ENCODE results near the gene POMGNT1. TPM values are rescaled to one million over a fixed set of nuclear protein-coding genes. Genes with fewer than 3 reads are reported as not detected.
A peak's percentile ranks its signal among the peaks of the same experiment; 100 is the strongest.

The POMGNT1 gene
- total RNA-seq, 1 experiment from 2014 or later: 89.7 TPM

GRCh38 chr1:46191033-46191701 is 7.1 kb downstream of the POMGNT1 start:
- DNase-seq: no peak
- H3K27me3 ChIP-seq: no peaks in the 10 kb centered on the region
- H3K4me3 ChIP-seq: no peak overlapping the region
- H3K9me3 ChIP-seq: no peaks in the 10 kb centered on the region
- H3K36me3 ChIP-seq: peaks cover 41% of the 10 kb centered on the region

DNA sequence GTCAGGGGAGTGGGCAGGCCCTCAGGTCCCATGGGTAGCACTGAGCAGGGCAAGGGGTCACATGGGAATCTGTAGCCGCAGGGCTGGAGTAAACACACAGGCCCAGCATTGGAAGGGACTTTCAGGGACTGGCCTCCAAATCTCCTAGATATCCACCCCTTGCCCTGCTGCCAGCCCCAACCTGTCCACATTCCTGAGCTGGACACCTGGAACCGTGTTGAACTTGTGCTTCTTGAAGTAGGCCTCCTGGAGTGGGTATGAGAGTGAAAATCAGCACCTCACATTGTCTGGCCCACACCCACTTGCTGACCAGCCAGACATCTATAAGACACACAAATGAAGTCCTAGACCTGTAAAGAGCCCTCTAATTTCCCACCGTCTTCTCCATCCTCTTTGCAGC is 7.7 kb downstream of the POMGNT1 start:
- Histone ChIP-seq H3K36me3 (peaks cover 37% of the 10 kb centered on the region), H3K9me3 (no peaks in the 10 kb centered on the region), H3K27me3 (no peaks in the 10 kb centered on the region), H3K4me3 (no peak overlapping the region)
- DNase-seq: no peak

GRCh38 chr1:46188295-46189030 is 9.8 kb downstream of the POMGNT1 start:
- DNase-seq: no peak
- no peak overlapping the region for H3K4me3 ChIP-seq
- no peaks in the 10 kb centered on the region for H3K9me3 ChIP-seq
- H3K27me3 ChIP-seq: no peaks in the 10 kb centered on the region
- H3K36me3 ChIP-seq: peaks cover 24% of the 10 kb centered on the region

DNA sequence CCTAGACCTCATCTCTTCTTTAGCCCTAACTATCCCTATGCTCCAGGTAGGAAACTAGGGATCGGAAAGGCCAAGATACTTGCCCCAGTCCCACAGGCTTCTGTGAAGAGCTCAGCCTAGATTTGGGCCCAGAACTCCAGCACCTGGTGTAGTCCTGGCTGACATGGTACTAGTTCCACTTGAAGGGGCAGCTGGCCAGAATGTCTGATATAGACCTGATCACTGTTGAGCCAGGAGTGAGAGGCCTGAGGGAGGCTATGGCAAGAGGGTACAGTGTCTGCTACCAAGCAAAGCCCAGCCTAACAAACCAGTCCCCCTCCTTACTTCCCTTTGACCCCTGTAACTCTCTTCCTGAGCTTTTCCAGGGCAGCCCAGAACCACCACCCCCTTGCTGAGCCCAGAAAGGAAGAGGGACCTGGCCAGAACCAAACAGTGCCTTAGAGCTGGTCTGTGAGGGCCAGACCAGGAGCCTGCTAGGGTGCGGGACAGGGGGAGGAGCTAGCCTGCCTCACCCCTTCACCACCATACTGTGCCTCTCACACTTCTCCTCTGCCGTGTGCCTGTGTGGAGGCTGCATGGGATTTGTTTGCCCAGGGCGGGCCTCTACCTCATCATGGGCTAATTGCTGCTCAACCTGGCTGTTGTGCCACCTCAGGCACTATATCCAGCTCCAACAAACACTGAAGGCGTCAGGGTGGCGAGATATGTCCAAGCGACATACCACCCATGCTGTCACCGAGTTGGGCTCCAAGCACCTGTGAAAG is 10.9 kb downstream of the POMGNT1 start:
- H3K36me3 ChIP-seq: peaks cover 22% of the 10 kb centered on the region
- H3K9me3 ChIP-seq: no peaks in the 10 kb centered on the region
- no peak overlapping the region for H3K4me3 ChIP-seq
- H3K27me3 ChIP-seq: no peaks in the 10 kb centered on the region
- DNase-seq: no peak

DNA sequence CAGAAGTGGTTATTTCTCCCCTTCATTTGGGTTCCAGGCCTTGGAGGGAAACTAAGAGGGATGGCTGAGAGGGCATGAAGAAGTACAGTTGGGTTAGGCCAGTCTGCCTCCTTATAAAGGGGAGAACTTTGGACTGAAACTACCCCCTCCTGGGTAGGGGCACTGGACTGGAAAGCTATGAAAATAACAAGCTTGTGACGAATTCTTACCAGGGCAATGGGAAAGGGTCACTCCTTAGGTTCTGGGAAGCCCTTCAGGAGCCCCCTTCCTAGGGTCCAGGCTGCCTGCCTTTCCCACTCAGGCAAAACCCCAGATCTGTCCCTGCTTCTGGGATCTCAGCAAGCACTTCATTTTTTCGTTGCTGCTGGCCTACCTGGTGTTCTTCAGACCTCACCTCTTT is 12.2 kb downstream of the POMGNT1 start:
- no peaks in the 10 kb centered on the region for H3K27me3 ChIP-seq
- DNase-seq: no peak
- no peak overlapping the region for H3K4me3 ChIP-seq
- H3K9me3 ChIP-seq: no peaks in the 10 kb centered on the region
- peaks cover 19% of the 10 kb centered on the region for H3K36me3 ChIP-seq

DNA sequence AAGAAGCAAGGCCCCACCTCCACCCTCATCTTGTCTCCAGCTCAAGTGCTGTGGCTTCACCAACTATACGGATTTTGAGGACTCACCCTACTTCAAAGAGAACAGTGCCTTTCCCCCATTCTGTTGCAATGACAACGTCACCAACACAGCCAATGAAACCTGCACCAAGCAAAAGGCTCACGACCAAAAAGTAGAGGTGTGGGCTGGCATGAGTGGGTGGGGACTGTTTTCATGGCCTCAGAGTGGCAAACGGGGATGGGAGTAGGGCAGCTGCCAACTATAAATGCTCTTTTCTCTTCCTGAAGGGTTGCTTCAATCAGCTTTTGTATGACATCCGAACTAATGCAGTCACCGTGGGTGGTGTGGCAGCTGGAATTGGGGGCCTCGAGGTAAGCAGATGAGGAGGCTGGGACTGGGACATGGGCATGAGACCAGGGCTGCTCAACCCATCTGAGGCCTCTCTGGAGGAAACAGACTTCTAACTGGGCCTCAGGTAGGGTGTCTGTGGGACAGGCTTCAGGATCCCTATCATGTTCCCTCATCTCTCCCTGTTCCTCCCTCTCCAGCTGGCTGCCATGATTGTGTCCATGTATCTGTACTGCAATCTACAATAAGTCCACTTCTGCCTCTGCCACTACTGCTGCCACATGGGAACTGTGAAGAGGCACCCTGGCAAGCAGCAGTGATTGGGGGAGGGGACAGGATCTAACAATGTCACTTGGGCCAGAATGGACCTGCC is 13.1 kb downstream of the POMGNT1 start:
- Histone ChIP-seq H3K36me3 (peaks cover 10% of the 10 kb centered on the region), H3K9me3 (no peaks in the 10 kb centered on the region), H3K4me3 (no peak overlapping the region), H3K27me3 (no peaks in the 10 kb centered on the region)
- no peak for DNase-seq

DNA sequence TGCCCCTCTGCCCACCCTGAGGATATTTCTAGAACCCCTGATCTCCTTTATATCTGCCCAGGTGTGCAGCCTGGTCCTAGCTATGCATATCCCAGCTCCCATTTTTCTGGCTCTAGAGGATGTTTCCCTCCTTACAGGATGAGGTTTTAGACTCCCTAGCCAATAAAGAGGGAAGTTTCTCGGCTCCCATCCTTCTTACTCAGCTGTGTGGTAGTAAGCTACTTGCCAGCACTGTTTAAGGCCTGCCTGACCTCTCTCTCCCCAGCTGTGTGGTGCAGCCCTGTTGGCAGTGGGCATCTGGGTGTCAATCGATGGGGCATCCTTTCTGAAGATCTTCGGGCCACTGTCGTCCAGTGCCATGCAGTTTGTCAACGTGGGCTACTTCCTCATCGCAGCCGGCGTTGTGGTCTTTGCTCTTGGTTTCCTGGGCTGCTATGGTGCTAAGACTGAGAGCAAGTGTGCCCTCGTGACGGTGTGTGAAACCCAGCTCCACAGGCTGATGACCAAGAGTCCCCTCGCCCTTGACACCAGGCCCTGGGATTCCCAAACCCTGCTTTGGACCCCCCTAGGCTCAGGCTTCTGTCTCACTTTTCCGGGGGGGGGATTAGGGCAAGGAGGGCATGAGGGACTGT is 14.2 kb downstream of the POMGNT1 start:
- Histone ChIP-seq H3K36me3 (peaks cover 10% of the 10 kb centered on the region; the same call in 1 of the 2 replicates), H3K9me3 (no peaks in the 10 kb centered on the region), H3K27me3 (no peaks in the 10 kb centered on the region), H3K4me3 (no peak overlapping the region)
- DNase-seq: peak; percentile 52

GRCh38 chr1:46183079-46183847 is 15.0 kb downstream of the POMGNT1 start:
- Histone ChIP-seq H3K36me3 (peaks cover 4% of the 10 kb centered on the region; the same call in 1 of the 2 replicates), H3K27me3 (no peaks in the 10 kb centered on the region), H3K4me3 (no peak overlapping the region), H3K9me3 (no peaks in the 10 kb centered on the region)
- DNase-seq: peak; percentile 99

DNA sequence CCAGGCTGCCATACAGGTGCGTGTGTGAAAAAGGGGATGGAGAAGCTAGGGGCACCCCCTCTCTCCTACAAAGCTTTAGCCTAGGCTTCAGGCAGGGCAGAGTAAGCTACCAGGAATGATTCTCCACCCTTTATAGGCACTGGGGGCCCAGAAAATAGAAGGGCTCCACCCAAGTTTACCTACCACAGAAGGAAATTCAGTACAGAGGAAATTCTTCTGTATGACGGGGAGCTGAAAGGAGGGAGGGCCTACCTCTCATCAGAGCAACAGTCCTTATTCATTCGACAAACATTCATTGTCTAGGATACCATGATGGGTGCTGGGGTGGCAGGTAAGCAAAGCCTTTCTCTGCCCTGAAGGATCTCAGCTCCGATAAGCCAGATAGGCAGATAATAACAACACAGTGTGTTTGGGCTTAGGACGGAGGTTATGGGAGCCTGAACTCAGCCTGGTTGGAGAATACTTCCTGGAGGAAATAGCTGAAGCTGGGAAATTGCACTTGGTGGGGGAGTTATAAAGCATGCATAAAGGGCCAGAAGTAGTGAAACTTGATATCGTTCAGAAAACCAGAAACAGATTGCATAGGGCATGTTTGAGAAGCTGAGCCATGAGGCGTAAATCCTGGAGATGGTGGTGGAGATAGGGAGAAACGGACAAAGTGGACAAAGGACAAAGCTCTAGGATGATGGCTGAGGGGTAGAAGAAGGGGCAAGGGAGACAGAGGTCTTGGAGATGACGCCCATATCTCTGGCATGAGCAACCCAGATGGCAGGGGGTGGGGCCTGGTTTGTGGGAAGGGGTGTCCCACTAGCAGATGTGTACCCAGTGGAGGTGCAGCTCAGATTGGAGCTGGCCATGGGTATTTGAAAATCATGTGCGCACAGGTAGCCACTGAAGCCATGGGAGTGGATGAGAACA is 16.6 kb downstream of the POMGNT1 start:
- Histone ChIP-seq H3K36me3 (no peaks in the 10 kb centered on the region), H3K4me3 (no peak overlapping the region), H3K9me3 (no peaks in the 10 kb centered on the region), H3K27me3 (no peaks in the 10 kb centered on the region)
- no peak for DNase-seq

- Histone ChIP-seq H3K9me3 (no peaks in the 10 kb centered on the region), H3K27me3 (no peaks in the 10 kb centered on the region), H3K36me3 (no peaks in the 10 kb centered on the region), H3K4me3 (no peak overlapping the region)
- DNase-seq: no peak
Measured at GRCh38 chr1:46180082-46180616, 18.1 kb downstream of the POMGNT1 start.

- DNase-seq: peak; percentile 69
- H3K4me3 ChIP-seq: no peak overlapping the region
- H3K27me3 ChIP-seq: no peaks in the 10 kb centered on the region
- no peaks in the 10 kb centered on the region for H3K36me3 ChIP-seq
- no peaks in the 10 kb centered on the region for H3K9me3 ChIP-seq
Measured at GRCh38 chr1:46179138-46180081, 18.8 kb downstream of the POMGNT1 start.

- no peak for DNase-seq
- Histone ChIP-seq H3K9me3 (no peaks in the 10 kb centered on the region), H3K36me3 (no peaks in the 10 kb centered on the region), H3K4me3 (no peak within 1 kb of the TSS), H3K27me3 (no peaks in the 10 kb centered on the region)
Measured at GRCh38 chr1:46176211-46176865, 21.9 kb downstream of the POMGNT1 start, which contains the start of gene P3R3URF. Gene P3R3URF (minus strand): TSS chr1:46176488. CDS start chr1:46176471, 17 bp downstream.

- no peaks in the 10 kb centered on the region for H3K36me3 ChIP-seq
- no peak for DNase-seq
- H3K4me3 ChIP-seq: no peak overlapping the region
- H3K27me3 ChIP-seq: no peaks in the 10 kb centered on the region
- no peaks in the 10 kb centered on the region for H3K9me3 ChIP-seq
Measured at GRCh38 chr1:46175243-46175642, 23.0 kb downstream of the POMGNT1 start.
